ENCODE measurements around the gene MICU1. TPM values are rescaled to one million over a fixed set of nuclear protein-coding genes. Genes with fewer than 3 reads are reported as not detected.

MICU1 gene
- total and polyA plus RNA-seq, 12 donors = 34.2 to 54.1 (median 44.3) TPM

DNA sequence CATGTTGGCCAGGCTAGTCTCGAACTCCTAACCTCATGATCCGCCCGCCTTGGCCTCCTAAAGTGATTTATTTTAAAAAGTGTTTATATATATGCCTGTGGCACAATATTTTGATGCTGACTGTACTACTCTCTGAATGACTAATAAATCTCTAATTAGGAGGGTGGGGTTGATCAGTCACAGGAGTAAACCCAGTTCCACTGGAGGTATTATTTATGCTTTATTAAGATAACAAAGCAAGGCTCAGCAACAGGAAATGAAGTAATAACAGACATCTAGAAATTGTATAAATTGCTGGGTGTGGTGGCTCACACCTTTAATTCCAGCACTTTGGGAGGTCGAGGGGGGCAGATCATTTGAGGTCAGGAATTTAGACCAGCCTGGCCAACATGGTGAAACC is 40.0 kb upstream of the MICU1 start:
- intact Hi-C loops (cut with DNase I) = no loop called here
- no peaks in the 10 kb centered on the region for H3K4me1 ChIP-seq
- 88 to 90% methylated on average over 4 of the region's 4 CpGs for WGBS, 2 donors
- ATAC-seq = no peak
- DNase-seq = no peak
- no peaks in the 10 kb centered on the region for H3K9me3 ChIP-seq
- TF ChIP-seq, protein P1, sequence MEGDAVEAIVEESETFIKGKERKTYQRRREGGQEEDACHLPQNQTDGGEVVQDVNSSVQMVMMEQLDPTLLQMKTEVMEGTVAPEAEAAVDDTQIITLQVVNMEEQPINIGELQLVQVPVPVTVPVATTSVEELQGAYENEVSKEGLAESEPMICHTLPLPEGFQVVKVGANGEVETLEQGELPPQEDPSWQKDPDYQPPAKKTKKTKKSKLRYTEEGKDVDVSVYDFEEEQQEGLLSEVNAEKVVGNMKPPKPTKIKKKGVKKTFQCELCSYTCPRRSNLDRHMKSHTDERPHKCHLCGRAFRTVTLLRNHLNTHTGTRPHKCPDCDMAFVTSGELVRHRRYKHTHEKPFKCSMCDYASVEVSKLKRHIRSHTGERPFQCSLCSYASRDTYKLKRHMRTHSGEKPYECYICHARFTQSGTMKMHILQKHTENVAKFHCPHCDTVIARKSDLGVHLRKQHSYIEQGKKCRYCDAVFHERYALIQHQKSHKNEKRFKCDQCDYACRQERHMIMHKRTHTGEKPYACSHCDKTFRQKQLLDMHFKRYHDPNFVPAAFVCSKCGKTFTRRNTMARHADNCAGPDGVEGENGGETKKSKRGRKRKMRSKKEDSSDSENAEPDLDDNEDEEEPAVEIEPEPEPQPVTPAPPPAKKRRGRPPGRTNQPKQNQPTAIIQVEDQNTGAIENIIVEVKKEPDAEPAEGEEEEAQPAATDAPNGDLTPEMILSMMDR (IDR thresholded peaks at IDR 0.05) = no peak
- no peak overlapping the region for H3K4me3 ChIP-seq
- no peaks in the 10 kb centered on the region for H3K27me3 ChIP-seq
- H3K27ac ChIP-seq = no peak overlapping the region
- H3K36me3 ChIP-seq = no peaks in the 10 kb centered on the region

GRCh38 chr10:72663971-72664370 is 38.1 kb upstream of the MICU1 start:
- Histone ChIP-seq H3K27ac (no peak overlapping the region), H3K9me3 (no peaks in the 10 kb centered on the region), H3K27me3 (no peaks in the 10 kb centered on the region), H3K36me3 (no peaks in the 10 kb centered on the region), H3K4me1 (no peaks in the 10 kb centered on the region), H3K4me3 (no peak overlapping the region)
- DNase-seq (no peak), ATAC-seq (no peak)
- intact Hi-C loops (cut with DNase I) = no loop called here
- TF ChIP-seq, protein P1 (IDR thresholded peaks at IDR 0.05) = no peak

- H3K9me3 ChIP-seq = no peaks in the 10 kb centered on the region
- no peak overlapping the region for H3K27ac ChIP-seq
- DNase-seq (no peak), ATAC-seq (no peak)
- no peaks in the 10 kb centered on the region for H3K27me3 ChIP-seq
- no peaks in the 10 kb centered on the region for H3K4me1 ChIP-seq
- TF ChIP-seq, protein P1 (IDR thresholded peaks at IDR 0.05) = no peak
- H3K36me3 ChIP-seq = no peaks in the 10 kb centered on the region
- H3K4me3 ChIP-seq = no peak overlapping the region
- intact Hi-C loops (cut with DNase I) = no loop called here
- WGBS, 2 donors = 97 to 100% methylated on average over 1 of the region's 1 CpG
Measured at GRCh38 chr10:72661431-72661830, 35.6 kb upstream of the MICU1 start.

- TF ChIP-seq, protein P1 (IDR thresholded peaks at IDR 0.05) = no peak
- no peak for ATAC-seq
Measured at GRCh38 chr10:72660220-72660619, 34.3 kb upstream of the MICU1 start.

GRCh38 chr10:72659694-72660093 is 33.8 kb upstream of the MICU1 start:
- Histone ChIP-seq H3K27me3 (no peaks in the 10 kb centered on the region), H3K36me3 (no peaks in the 10 kb centered on the region), H3K9me3 (no peaks in the 10 kb centered on the region), H3K4me3 (no peak overlapping the region), H3K27ac (no peak overlapping the region), H3K4me1 (no peaks in the 10 kb centered on the region)
- ATAC-seq (no peak), DNase-seq (no peak)
- WGBS, 2 donors = 92 to 94% methylated on average over 8 of the region's 8 CpGs
- intact Hi-C loops (cut with DNase I) = no loop called here
- TF ChIP-seq, protein P1 (IDR thresholded peaks at IDR 0.05) = no peak

More at GRCh38 chr10:72660220-72660619, 34.3 kb upstream of the MICU1 start:
- no peaks in the 10 kb centered on the region for H3K4me1 ChIP-seq
- no peak overlapping the region for H3K27ac ChIP-seq
- intact Hi-C loops (cut with DNase I) = no loop called here
- H3K4me3 ChIP-seq = no peak overlapping the region
- H3K36me3 ChIP-seq = no peaks in the 10 kb centered on the region
- no peaks in the 10 kb centered on the region for H3K9me3 ChIP-seq
- H3K27me3 ChIP-seq = no peaks in the 10 kb centered on the region
- DNase-seq = no peak

Data from heart right ventricle (tissue), 16 donors.